ENCODE results near the gene NINL.

The NINL gene

GRCh38 chr20:25543068-25543467, 42.3 kb downstream of the NINL start:
- no peak for DNase-seq (ENCODE audit: low read depth, low spot score)
- Histone ChIP-seq H3K9me3 (ENCODE audit: insufficient read depth, low read length) (no peaks in the 10 kb centered on the region), H3K27me3 (ENCODE audit: insufficient read depth, insufficient read length) (no peaks in the 10 kb centered on the region), H3K9ac (ENCODE audit: insufficient read length, low read depth) (no peak overlapping the region), H3K4me1 (ENCODE audit: insufficient read depth, insufficient read length) (peaks cover 6% of the 10 kb centered on the region), H3K36me3 (ENCODE audit: insufficient read depth, insufficient read length, low read length) (peaks cover 6% of the 10 kb centered on the region), H3K4me3 (ENCODE audit: insufficient read length, low read depth) (no peak overlapping the region)
- TF ChIP-seq YY1 (IDR thresholded peaks at IDR 0.05; ENCODE audit: insufficient read depth, insufficient read length) (no peak), ZNF274 (IDR thresholded peaks at IDR 0.05; ENCODE audit: low read depth, low read length) (no peak), SUZ12 (IDR thresholded peaks at IDR 0.05; ENCODE audit: extremely low read depth, insufficient read depth, insufficient read length) (no peak)

- TF ChIP-seq YY1 (IDR thresholded peaks at IDR 0.05; ENCODE audit: insufficient read depth, insufficient read length): no peak
- Histone ChIP-seq H3K9me3 (ENCODE audit: insufficient read depth, low read length) (no peaks in the 10 kb centered on the region), H3K4me3 (ENCODE audit: insufficient read length, low read depth) (no peak overlapping the region), H3K27me3 (ENCODE audit: insufficient read depth, insufficient read length) (no peaks in the 10 kb centered on the region), H3K9ac (ENCODE audit: insufficient read length, low read depth) (no peak overlapping the region), H3K4me1 (ENCODE audit: insufficient read depth, insufficient read length) (peaks cover 6% of the 10 kb centered on the region), H3K36me3 (ENCODE audit: insufficient read depth, insufficient read length, low read length) (peaks cover 8% of the 10 kb centered on the region)
- no peak for DNase-seq (ENCODE audit: low read depth, low spot score)
These were observed 43.7 kb downstream of the NINL start for GRCh38 chr20:25541676-25542075.

- no peaks in the 10 kb centered on the region for H3K27me3 ChIP-seq (ENCODE audit: insufficient read depth, insufficient read length)
- H3K36me3 ChIP-seq (ENCODE audit: insufficient read depth, insufficient read length, low read length): peaks cover 7% of the 10 kb centered on the region
- DNase-seq (ENCODE audit: low read depth, low spot score): no peak
- H3K9ac ChIP-seq (ENCODE audit: insufficient read length, low read depth): no peak overlapping the region
- no peaks in the 10 kb centered on the region for H3K9me3 ChIP-seq (ENCODE audit: insufficient read depth, low read length)
- H3K4me3 ChIP-seq (ENCODE audit: insufficient read length, low read depth): no peak overlapping the region
- TF ChIP-seq SUZ12 (IDR thresholded peaks at IDR 0.05; ENCODE audit: extremely low read depth, insufficient read depth, insufficient read length) (no peak), ZNF274 (IDR thresholded peaks at IDR 0.05; ENCODE audit: low read depth, low read length) (no peak), YY1 (IDR thresholded peaks at IDR 0.05; ENCODE audit: insufficient read depth, insufficient read length) (no peak)
- H3K4me1 ChIP-seq (ENCODE audit: insufficient read depth, insufficient read length): peaks cover 6% of the 10 kb centered on the region
These were observed 45.3 kb downstream of the NINL start for GRCh38 chr20:25539742-25540672.

GRCh38 chr20:25538838-25539665, 46.3 kb downstream of the NINL start:
- H3K27me3 ChIP-seq (ENCODE audit: insufficient read depth, insufficient read length): no peaks in the 10 kb centered on the region
- DNase-seq (ENCODE audit: low read depth, low spot score): no peak
- H3K9ac ChIP-seq (ENCODE audit: insufficient read length, low read depth): no peak overlapping the region
- peaks cover 6% of the 10 kb centered on the region for H3K4me1 ChIP-seq (ENCODE audit: insufficient read depth, insufficient read length)
- no peak for TF ChIP-seq YY1 (IDR thresholded peaks at IDR 0.05; ENCODE audit: insufficient read depth, insufficient read length)
- no peak for TF ChIP-seq ZNF274 (IDR thresholded peaks at IDR 0.05; ENCODE audit: low read depth, low read length)
- no peak for TF ChIP-seq SUZ12 (IDR thresholded peaks at IDR 0.05; ENCODE audit: extremely low read depth, insufficient read depth, insufficient read length)
- no peak overlapping the region for H3K4me3 ChIP-seq (ENCODE audit: insufficient read length, low read depth)
- H3K9me3 ChIP-seq (ENCODE audit: insufficient read depth, low read length): no peaks in the 10 kb centered on the region
- H3K36me3 ChIP-seq (ENCODE audit: insufficient read depth, insufficient read length, low read length): peaks cover 7% of the 10 kb centered on the region

GRCh38 chr20:25537890-25538289, 47.4 kb downstream of the NINL start:
- TF ChIP-seq YY1 (IDR thresholded peaks at IDR 0.05; ENCODE audit: insufficient read depth, insufficient read length): no peak
- no peak for TF ChIP-seq ZNF274 (IDR thresholded peaks at IDR 0.05; ENCODE audit: low read depth, low read length)
- no peak for TF ChIP-seq SUZ12 (IDR thresholded peaks at IDR 0.05; ENCODE audit: extremely low read depth, insufficient read depth, insufficient read length)
- Histone ChIP-seq H3K9ac (ENCODE audit: insufficient read length, low read depth) (no peak overlapping the region), H3K4me3 (ENCODE audit: insufficient read length, low read depth) (no peak overlapping the region), H3K4me1 (ENCODE audit: insufficient read depth, insufficient read length) (peaks cover 6% of the 10 kb centered on the region), H3K9me3 (ENCODE audit: insufficient read depth, low read length) (no peaks in the 10 kb centered on the region), H3K27me3 (ENCODE audit: insufficient read depth, insufficient read length) (no peaks in the 10 kb centered on the region), H3K36me3 (ENCODE audit: insufficient read depth, insufficient read length, low read length) (peaks cover 7% of the 10 kb centered on the region)
- DNase-seq (ENCODE audit: low read depth, low spot score): no peak

- Histone ChIP-seq H3K4me3 (ENCODE audit: insufficient read length, low read depth) (no peak overlapping the region), H3K36me3 (ENCODE audit: insufficient read depth, insufficient read length, low read length) (peaks cover 7% of the 10 kb centered on the region), H3K4me1 (ENCODE audit: insufficient read depth, insufficient read length) (peaks cover 10% of the 10 kb centered on the region), H3K27me3 (ENCODE audit: insufficient read depth, insufficient read length) (no peaks in the 10 kb centered on the region), H3K9ac (ENCODE audit: insufficient read length, low read depth) (no peak overlapping the region), H3K9me3 (ENCODE audit: insufficient read depth, low read length) (peaks cover 12% of the 10 kb centered on the region; the same call in 1 of the 2 replicates)
- no peak for TF ChIP-seq SUZ12 (IDR thresholded peaks at IDR 0.05; ENCODE audit: extremely low read depth, insufficient read depth, insufficient read length)
- no peak for TF ChIP-seq ZNF274 (IDR thresholded peaks at IDR 0.05; ENCODE audit: low read depth, low read length)
- no peak for TF ChIP-seq YY1 (IDR thresholded peaks at IDR 0.05; ENCODE audit: insufficient read depth, insufficient read length)
- DNase-seq (ENCODE audit: low read depth, low spot score): no peak
These were observed 49.6 kb downstream of the NINL start for GRCh38 chr20:25535762-25536161.

GRCh38 chr20:25534845-25535244, 50.5 kb downstream of the NINL start:
- TF ChIP-seq ZNF274 (IDR thresholded peaks at IDR 0.05; ENCODE audit: low read depth, low read length) (no peak), SUZ12 (IDR thresholded peaks at IDR 0.05; ENCODE audit: extremely low read depth, insufficient read depth, insufficient read length) (no peak), YY1 (IDR thresholded peaks at IDR 0.05; ENCODE audit: insufficient read depth, insufficient read length) (no peak)
- Histone ChIP-seq H3K4me3 (ENCODE audit: insufficient read length, low read depth) (no peak overlapping the region), H3K4me1 (ENCODE audit: insufficient read depth, insufficient read length) (peaks cover 9% of the 10 kb centered on the region), H3K9ac (ENCODE audit: insufficient read length, low read depth) (no peak overlapping the region), H3K36me3 (ENCODE audit: insufficient read depth, insufficient read length, low read length) (peaks cover 7% of the 10 kb centered on the region), H3K9me3 (ENCODE audit: insufficient read depth, low read length) (peaks cover 12% of the 10 kb centered on the region; the same call in 1 of the 2 replicates), H3K27me3 (ENCODE audit: insufficient read depth, insufficient read length) (no peaks in the 10 kb centered on the region)
- DNase-seq (ENCODE audit: low read depth, low spot score): no peak
